ENCODE data around the gene FAM162A.

DNA sequence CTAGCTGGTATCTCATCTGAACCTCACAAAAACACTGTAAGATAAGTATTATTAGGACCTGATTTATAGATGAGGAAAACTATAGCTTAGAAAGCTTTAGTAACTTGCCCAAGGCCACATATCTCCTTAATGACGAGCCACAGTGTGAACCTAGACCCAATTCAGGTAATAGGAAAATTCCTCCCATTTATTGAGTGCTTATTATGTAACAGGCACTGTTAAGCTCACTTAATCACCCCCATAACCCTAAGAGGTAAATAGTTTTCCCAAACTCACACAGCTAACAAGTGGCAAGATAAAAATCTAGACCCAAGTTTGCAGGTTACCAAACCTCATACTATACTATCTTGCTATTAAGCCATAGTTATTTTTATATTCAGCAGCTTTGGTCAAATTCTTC, 24.0 kb downstream of the FAM162A start:
- TF ChIP-seq, protein P1, sequence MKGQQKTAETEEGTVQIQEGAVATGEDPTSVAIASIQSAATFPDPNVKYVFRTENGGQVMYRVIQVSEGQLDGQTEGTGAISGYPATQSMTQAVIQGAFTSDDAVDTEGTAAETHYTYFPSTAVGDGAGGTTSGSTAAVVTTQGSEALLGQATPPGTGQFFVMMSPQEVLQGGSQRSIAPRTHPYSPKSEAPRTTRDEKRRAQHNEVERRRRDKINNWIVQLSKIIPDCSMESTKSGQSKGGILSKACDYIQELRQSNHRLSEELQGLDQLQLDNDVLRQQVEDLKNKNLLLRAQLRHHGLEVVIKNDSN (CRISPR knock-in tag; IDR thresholded peaks at IDR 0.05): no peak
- TF ChIP-seq, protein P2, sequence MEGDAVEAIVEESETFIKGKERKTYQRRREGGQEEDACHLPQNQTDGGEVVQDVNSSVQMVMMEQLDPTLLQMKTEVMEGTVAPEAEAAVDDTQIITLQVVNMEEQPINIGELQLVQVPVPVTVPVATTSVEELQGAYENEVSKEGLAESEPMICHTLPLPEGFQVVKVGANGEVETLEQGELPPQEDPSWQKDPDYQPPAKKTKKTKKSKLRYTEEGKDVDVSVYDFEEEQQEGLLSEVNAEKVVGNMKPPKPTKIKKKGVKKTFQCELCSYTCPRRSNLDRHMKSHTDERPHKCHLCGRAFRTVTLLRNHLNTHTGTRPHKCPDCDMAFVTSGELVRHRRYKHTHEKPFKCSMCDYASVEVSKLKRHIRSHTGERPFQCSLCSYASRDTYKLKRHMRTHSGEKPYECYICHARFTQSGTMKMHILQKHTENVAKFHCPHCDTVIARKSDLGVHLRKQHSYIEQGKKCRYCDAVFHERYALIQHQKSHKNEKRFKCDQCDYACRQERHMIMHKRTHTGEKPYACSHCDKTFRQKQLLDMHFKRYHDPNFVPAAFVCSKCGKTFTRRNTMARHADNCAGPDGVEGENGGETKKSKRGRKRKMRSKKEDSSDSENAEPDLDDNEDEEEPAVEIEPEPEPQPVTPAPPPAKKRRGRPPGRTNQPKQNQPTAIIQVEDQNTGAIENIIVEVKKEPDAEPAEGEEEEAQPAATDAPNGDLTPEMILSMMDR (IDR thresholded peaks at IDR 0.05): no peak

Data from WTC11 (cell line).